ENCODE data around the gene TAS2R7. TPM values are rescaled to one million over a fixed set of nuclear protein-coding genes. Genes with fewer than 3 reads are reported as not detected.

Gene TAS2R7
- polyA plus RNA-seq, 3 donors = not detected

Other genes with a start within 250 kb of the TAS2R7 start
- 10 to 100 TPM; 36.4 to 46.6 (median 42.9) TPM for gene MAGOHB, start 189.0 kb downstream of the TAS2R7 start, polyA plus RNA-seq (ENCODE audit: insufficient read length in 3 of 3)
- 1 to 10 TPM in 1 of 3 donors, under 1 TPM in 2; 0.67 to 1.0 (median 0.85) TPM for gene STYK1, start 128.6 kb downstream of the TAS2R7 start, polyA plus RNA-seq (ENCODE audit: insufficient read length in 3 of 3)
- 100 to 1,000 TPM; 192 to 229 (median 206) TPM for gene YBX3, start 79.3 kb downstream of the TAS2R7 start, polyA plus RNA-seq (ENCODE audit: insufficient read length in 3 of 3)
- gene TAS2R8, start 4.7 kb upstream of the TAS2R7 start, polyA plus RNA-seq (ENCODE audit: insufficient read length in 3 of 3) = not detected
- not detected for gene TAS2R9, start 7.5 kb upstream of the TAS2R7 start, polyA plus RNA-seq (ENCODE audit: insufficient read length in 3 of 3)
- 1 to 10 TPM in 1 of 3 donors, under 1 TPM in 2; 0.99 to 1.4 (median 1.00) TPM for gene TAS2R10, start 23.7 kb upstream of the TAS2R7 start, polyA plus RNA-seq (ENCODE audit: insufficient read length in 3 of 3)
- gene PRR4, start 46.8 kb upstream of the TAS2R7 start, polyA plus RNA-seq (ENCODE audit: insufficient read length in 3 of 3) = 1 to 10 TPM; 5.6 to 7.8 (median 5.9) TPM
- gene PRH1, start 81.6 kb upstream of the TAS2R7 start, polyA plus RNA-seq (ENCODE audit: insufficient read length in 3 of 3) = 10 to 100 TPM; 11.6 to 16.9 (median 15.9) TPM
- under 1 TPM in 2 of 3 donors, not detected in 1; 0.10 TPM for gene TAS2R13, start 106.9 kb upstream of the TAS2R7 start, polyA plus RNA-seq (ENCODE audit: insufficient read length in 3 of 3)
- under 1 TPM; 0.28 to 0.64 (median 0.48) TPM for gene PRH2, start 126.6 kb upstream of the TAS2R7 start, polyA plus RNA-seq (ENCODE audit: insufficient read length in 3 of 3)
- gene TAS2R14, start 136.6 kb upstream of the TAS2R7 start, polyA plus RNA-seq (ENCODE audit: insufficient read length in 3 of 3) = 1 to 10 TPM; 2.3 to 3.1 (median 2.9) TPM
- not detected for gene TAS2R50, start 184.3 kb upstream of the TAS2R7 start, polyA plus RNA-seq (ENCODE audit: insufficient read length in 3 of 3)
- gene TAS2R20, start 195.7 kb upstream of the TAS2R7 start, polyA plus RNA-seq (ENCODE audit: insufficient read length in 3 of 3) = 1 to 10 TPM in 2 of 3 donors, under 1 TPM in 1; 0.89 to 1.2 (median 1.1) TPM
- 1 to 10 TPM in 2 of 3 donors, under 1 TPM in 1; 0.94 to 1.8 (median 1.2) TPM for gene TAS2R19, start 220.0 kb upstream of the TAS2R7 start, polyA plus RNA-seq (ENCODE audit: insufficient read length in 3 of 3)
- 1 to 10 TPM; 1.0 to 2.1 (median 1.1) TPM for gene TAS2R31, start 228.8 kb upstream of the TAS2R7 start, polyA plus RNA-seq (ENCODE audit: insufficient read length in 3 of 3)